Measurements from ENCODE around the gene CORO2B.

Gene CORO2B

DNA sequence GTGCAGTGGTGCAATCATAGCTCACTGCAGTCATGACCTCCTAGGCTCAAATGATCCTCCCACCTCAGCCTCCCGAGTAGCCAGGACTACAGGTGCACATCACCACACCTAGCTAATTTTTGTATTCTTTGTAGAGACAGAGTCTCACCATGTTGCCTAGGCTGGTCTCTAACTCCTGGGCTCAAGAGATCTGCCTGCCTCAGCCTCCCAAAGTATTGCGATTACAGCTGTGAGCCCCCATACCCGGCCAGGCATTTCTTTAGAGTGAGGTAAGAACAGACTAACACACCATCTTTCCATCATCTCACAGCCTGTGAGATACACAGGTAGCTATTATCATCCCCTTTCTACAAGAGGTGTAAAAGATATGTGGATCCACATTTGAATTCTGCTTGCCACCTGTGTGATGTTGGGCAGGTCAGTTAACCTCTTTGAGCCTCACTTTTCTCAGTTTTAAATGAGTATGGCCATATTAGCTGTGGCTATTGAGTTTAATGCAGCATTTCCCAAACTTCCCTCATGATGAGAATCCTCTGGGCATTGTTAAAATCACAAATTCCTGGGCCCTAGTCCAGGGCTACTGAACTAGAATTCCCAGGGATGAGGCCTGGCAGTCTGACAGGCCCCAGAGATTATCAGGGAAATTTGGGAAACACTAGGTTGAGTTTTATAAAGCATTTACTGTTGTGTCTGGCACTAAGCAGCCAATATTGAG, 195.9 kb downstream of the CORO2B start:
- no peak for ATAC-seq
- TF ChIP-seq TCF4 (CRISPR knock-in tag; IDR thresholded peaks at IDR 0.05; ENCODE audit: borderline replicate concordance) (no peak), OSR1 (CRISPR knock-in tag; IDR thresholded peaks at IDR 0.05) (no peak), POU6F1 (CRISPR knock-in tag; IDR thresholded peaks at IDR 0.05; ENCODE audit: borderline replicate concordance, low read depth) (no peak), CSRNP3 (CRISPR knock-in tag; IDR thresholded peaks at IDR 0.05) (no peak), ESRRG (CRISPR knock-in tag; IDR thresholded peaks at IDR 0.05) (no peak), CSDC2 (CRISPR knock-in tag; IDR thresholded peaks at IDR 0.05) (no peak), ZNF565 (CRISPR knock-in tag; conservative IDR thresholded peaks at IDR 0.05; ENCODE audit: low read depth) (no peak), SNAI2 (CRISPR knock-in tag; IDR thresholded peaks at IDR 0.05) (no peak), ZFP30 (CRISPR knock-in tag; IDR thresholded peaks at IDR 0.05) (no peak)
- TF ChIP-seq, protein P1, sequence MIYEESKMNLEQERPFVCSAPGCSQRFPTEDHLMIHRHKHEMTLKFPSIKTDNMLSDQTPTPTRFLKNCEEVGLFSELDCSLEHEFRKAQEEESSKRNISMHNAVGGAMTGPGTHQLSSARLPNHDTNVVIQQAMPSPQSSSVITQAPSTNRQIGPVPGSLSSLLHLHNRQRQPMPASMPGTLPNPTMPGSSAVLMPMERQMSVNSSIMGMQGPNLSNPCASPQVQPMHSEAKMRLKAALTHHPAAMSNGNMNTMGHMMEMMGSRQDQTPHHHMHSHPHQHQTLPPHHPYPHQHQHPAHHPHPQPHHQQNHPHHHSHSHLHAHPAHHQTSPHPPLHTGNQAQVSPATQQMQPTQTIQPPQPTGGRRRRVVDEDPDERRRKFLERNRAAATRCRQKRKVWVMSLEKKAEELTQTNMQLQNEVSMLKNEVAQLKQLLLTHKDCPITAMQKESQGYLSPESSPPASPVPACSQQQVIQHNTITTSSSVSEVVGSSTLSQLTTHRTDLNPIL (CRISPR knock-in tag; IDR thresholded peaks at IDR 0.05; ENCODE audit: low read depth): no peak
- TF ChIP-seq, protein P2, sequence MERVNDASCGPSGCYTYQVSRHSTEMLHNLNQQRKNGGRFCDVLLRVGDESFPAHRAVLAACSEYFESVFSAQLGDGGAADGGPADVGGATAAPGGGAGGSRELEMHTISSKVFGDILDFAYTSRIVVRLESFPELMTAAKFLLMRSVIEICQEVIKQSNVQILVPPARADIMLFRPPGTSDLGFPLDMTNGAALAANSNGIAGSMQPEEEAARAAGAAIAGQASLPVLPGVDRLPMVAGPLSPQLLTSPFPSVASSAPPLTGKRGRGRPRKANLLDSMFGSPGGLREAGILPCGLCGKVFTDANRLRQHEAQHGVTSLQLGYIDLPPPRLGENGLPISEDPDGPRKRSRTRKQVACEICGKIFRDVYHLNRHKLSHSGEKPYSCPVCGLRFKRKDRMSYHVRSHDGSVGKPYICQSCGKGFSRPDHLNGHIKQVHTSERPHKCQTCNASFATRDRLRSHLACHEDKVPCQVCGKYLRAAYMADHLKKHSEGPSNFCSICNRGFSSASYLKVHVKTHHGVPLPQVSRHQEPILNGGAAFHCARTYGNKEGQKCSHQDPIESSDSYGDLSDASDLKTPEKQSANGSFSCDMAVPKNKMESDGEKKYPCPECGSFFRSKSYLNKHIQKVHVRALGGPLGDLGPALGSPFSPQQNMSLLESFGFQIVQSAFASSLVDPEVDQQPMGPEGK (CRISPR knock-in tag; IDR thresholded peaks at IDR 0.05; ENCODE audit: borderline replicate concordance): no peak

DNA sequence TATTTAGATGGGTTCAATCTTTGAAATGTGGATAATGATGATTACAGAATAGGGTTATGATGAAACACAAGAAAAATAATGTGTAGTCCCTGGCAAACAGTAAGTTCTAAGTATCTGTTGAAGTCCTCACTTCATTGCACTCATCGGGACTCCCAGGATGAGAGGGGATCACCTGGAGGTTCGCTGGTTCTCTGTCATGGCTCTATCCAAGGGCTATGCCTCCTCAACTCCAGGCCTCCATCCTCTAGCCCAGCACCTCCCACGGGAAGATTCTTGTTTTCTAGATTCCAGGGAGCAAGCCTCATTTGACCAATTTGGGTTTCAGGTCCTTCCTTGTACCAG, 196.4 kb downstream of the CORO2B start:
- TF ChIP-seq TSHZ2 (CRISPR knock-in tag; IDR thresholded peaks at IDR 0.05) (no peak), PPARA (CRISPR knock-in tag; IDR thresholded peaks at IDR 0.05; ENCODE audit: borderline replicate concordance) (no peak), TCF4 (CRISPR knock-in tag; IDR thresholded peaks at IDR 0.05; ENCODE audit: borderline replicate concordance) (no peak), BACH2 (CRISPR knock-in tag; IDR thresholded peaks at IDR 0.05; ENCODE audit: borderline replicate concordance) (no peak), CSRNP3 (CRISPR knock-in tag; IDR thresholded peaks at IDR 0.05) (no peak)
- TF ChIP-seq, protein P2 (CRISPR knock-in tag; IDR thresholded peaks at IDR 0.05; ENCODE audit: borderline replicate concordance): no peak
- TF ChIP-seq, protein P1 (CRISPR knock-in tag; IDR thresholded peaks at IDR 0.05; ENCODE audit: low read depth): no peak
- ATAC-seq: no peak

Measured in SK-N-SH treated with all-trans-retinoic acid at 6 μM for 48 hours (cell line).